Fibroblast of pulmonary artery (primary cell): ENCODE measurements around the gene ANKRD27.

Experiments used
- DNase-seq: peaks from one replicate; pipeline ENCODE4 v3.0.0-alpha.2; 2010; ENCODE audit warnings: low read depth
- H3K4me3 ChIP-seq: replicated peaks from 2 replicates; pipeline ENCODE4 v1.5.1; 2011; ENCODE audit warnings: low read depth, mild to moderate bottlenecking, control low read depth, low read length, moderate library complexity
- TF ChIP-seq, protein P1 (sequence below): IDR thresholded peaks from 2 replicates; pipeline ENCODE4 v1.5.1; 2011; ENCODE audit warnings: mild to moderate bottlenecking, control low read depth, low read length, inconsistent platforms; ENCODE audit errors: missing control alignments

ANKRD27 gene

DNA sequence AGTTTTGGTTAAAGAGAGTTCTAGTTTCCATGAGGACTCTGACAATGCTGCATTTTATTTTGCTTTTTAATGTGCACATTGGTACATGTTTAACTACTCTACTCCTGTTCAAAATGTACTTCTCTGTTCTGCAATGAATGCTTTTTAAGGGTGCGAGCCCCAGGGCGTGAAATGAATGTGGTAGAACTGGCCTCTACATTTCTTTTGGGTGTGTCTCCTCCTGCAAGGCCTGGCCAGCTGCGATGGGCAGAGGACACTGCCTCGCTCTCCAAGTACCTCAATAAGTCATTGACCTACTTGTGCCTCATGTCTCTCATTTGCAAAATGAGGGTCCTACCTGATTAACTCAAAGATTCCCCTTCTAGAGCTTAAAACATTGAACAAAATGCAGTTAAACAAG lies 7.3 kb upstream of the ANKRD27 start:
- TF ChIP-seq, protein P1, sequence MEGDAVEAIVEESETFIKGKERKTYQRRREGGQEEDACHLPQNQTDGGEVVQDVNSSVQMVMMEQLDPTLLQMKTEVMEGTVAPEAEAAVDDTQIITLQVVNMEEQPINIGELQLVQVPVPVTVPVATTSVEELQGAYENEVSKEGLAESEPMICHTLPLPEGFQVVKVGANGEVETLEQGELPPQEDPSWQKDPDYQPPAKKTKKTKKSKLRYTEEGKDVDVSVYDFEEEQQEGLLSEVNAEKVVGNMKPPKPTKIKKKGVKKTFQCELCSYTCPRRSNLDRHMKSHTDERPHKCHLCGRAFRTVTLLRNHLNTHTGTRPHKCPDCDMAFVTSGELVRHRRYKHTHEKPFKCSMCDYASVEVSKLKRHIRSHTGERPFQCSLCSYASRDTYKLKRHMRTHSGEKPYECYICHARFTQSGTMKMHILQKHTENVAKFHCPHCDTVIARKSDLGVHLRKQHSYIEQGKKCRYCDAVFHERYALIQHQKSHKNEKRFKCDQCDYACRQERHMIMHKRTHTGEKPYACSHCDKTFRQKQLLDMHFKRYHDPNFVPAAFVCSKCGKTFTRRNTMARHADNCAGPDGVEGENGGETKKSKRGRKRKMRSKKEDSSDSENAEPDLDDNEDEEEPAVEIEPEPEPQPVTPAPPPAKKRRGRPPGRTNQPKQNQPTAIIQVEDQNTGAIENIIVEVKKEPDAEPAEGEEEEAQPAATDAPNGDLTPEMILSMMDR, result no peak
- DNase-seq, result no peak
- no peak overlapping the region for H3K4me3 ChIP-seq

DNA sequence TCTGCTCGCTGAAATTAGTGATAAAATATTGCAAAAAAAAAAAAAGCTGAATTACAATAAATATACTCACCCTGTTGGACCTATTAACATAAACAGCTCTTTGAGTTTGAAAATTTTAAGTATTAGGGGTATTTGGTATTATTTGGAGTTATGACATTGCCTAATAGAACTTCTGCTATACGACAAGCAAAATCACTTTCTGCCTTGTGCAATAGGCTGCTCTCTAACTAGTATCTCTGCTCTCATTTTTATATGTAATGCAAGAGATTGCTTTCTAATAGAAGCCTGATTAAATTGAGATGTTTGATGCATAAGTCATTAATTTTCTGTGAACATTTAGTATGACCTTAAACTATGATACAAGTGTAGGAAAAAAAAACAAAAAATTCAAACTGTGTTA lies 6.0 kb upstream of the ANKRD27 start:
- no peak for DNase-seq
- TF ChIP-seq, protein P1, result no peak
- H3K4me3 ChIP-seq, result no peak overlapping the region

DNA sequence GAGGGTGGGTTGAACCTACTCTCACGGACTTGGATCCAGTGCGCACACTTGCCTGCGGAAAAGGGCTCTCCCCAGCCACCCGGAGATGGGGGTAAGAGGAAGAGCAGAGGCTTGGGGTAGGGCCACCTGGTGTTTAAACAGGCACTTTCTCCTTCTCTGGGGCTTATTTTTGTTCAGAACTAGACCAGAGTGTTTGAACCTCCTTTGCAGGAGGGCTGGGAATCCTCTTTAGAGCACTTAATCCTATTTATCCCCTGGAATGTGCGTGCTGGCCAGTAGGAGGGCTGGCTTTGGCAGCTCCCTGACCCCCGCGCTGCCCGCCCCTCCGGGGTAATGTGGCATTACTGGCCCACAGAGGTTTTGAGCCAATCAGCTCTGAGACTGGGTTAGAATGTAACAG lies 2.7 kb upstream of the ANKRD27 start:
- H3K4me3 ChIP-seq, result no peak overlapping the region
- no peak for DNase-seq
- TF ChIP-seq, protein P1, result no peak

DNA sequence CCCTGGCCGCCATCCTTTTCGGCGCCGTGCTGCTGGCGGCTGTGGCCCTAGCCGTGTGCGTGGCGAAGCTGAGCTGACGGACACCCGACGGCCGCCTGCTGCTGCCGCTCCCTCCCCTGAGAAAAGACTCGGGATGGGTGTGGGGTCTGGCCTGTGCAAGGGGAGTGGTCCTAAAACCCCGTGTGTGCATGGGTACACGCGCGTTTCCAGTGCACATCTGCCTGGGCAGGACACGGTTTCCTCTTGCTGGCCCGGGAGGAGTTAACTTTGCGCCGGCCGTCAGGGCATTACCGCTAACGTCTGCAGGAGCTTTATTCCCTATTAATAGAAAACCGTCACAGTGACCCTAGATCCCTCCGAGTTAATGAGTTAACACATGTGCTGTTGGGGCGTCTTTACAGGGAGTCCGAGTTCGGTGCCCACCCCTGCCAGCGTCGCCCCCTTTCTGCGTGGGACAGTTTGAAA lies 1.9 kb upstream of the ANKRD27 start:
- H3K4me3 ChIP-seq, result no peak overlapping the region
- DNase-seq, result no peak
- TF ChIP-seq, protein P1, result no peak

DNA sequence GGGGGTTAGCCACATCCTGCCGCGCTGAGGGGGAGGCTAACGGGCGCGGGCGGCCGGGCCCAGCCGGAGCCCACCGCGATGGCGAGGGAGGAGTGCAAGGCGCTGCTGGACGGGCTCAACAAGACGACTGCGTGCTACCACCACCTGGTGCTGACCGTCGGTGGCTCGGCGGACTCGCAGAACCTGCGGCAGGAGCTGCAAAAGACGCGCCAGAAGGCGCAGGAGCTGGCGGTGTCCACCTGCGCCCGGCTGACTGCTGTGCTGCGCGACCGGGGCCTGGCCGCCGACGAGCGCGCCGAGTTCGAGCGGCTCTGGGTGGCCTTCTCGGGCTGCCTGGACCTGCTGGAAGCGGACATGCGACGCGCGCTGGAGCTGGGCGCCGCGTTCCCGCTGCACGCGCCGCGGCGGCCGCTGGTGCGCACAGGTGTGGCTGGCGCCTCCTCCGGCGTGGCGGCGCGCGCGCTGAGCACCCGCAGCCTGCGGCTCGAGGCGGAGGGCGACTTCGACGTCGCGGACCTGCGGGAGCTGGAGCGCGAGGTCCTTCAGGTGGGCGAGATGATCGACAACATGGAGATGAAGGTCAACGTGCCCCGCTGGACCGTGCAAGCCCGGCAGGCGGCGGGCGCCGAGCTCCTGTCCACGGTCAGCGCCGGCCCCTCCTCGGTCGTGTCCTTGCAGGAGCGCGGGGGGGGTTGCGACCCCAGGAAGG lies 1.4 kb upstream of the ANKRD27 start:
- no peak for DNase-seq
- peak overlapping the region; percentile 90 for H3K4me3 ChIP-seq
- TF ChIP-seq, protein P1, result no peak

DNA sequence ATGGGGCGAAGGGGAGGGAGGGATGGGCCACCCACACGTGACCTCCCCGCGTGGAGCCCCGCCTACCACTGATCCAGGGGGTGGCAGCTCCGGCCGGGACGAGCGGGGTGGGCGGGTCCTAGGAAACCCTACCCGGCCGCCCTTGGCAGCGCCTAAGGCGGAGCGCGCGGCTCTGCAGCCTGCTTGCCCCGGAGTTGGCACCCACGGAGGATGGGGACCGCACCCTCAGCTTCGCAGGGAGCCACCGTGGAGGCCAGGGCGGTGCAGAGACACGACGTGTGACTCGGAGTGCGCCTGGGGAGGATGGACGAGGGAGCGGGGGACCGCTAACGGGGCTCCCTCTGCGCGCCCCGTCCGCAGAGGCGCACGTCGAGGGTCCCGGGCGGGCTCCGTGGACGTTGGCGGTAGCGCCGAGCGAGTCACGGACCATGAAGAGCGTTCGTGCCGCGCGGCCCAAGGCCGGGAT lies 773 bp upstream of the ANKRD27 start, which contains the start of gene RGS9BP:
Gene RGS9BP (plus strand): TSS at position 129 of the 466 bp plus-strand sequence. CDS start 416 bp downstream, outside the sequence.
- peak; percentile 73 for DNase-seq
- TF ChIP-seq, protein P1, result no peak
- H3K4me3 ChIP-seq, result peak within 1 kb of the TSS; percentile 90
